ENCODE data around the gene UBXN10.

UBXN10 gene

GRCh38 chr1:20198296-20198695, 12.4 kb downstream of the UBXN10 start:
- no peak for TF ChIP-seq CTCF (IDR thresholded peaks at IDR 0.05; ENCODE audit: borderline replicate concordance, control extremely low read depth, extremely low read depth, insufficient read depth, missing control alignments)
- in situ Hi-C loops (cut with MboI; ENCODE audit: low sequenced_read_pairs, unreplicated experiment) = no loop called here
- DNase-seq (ENCODE audit: low spot score) = no peak

- no peak for DNase-seq (ENCODE audit: low spot score)
- no peak for TF ChIP-seq CTCF (IDR thresholded peaks at IDR 0.05; ENCODE audit: borderline replicate concordance, control extremely low read depth, extremely low read depth, insufficient read depth, missing control alignments)
- in situ Hi-C loops (cut with MboI; ENCODE audit: low sequenced_read_pairs, unreplicated experiment) = no loop called here
Measured at GRCh38 chr1:20198918-20199317, 13.0 kb downstream of the UBXN10 start.

DNA sequence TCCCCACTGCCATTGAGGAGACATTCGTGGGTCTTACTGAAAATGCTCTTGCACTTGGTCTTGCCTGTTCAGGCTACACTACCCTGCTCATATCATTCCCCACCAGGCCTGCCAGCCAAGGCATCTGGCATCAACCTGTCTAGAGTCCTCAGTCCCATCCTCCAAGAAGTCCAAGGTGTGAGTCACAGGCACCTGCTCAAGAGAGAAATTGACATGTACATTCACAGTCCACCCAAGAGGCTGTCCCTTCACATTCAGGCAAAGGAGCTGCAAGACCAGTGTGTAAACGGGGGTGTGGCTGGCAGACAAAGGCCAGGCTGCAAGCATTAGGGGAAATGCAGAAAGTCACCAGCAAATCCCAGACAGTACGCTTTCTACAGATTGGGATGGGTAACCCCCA, 13.5 kb downstream of the UBXN10 start:
- in situ Hi-C loops (cut with MboI; ENCODE audit: low sequenced_read_pairs, unreplicated experiment) = no loop called here
- TF ChIP-seq CTCF (IDR thresholded peaks at IDR 0.05; ENCODE audit: borderline replicate concordance, control extremely low read depth, extremely low read depth, insufficient read depth, missing control alignments) = no peak
- DNase-seq (ENCODE audit: low spot score) = no peak

DNA sequence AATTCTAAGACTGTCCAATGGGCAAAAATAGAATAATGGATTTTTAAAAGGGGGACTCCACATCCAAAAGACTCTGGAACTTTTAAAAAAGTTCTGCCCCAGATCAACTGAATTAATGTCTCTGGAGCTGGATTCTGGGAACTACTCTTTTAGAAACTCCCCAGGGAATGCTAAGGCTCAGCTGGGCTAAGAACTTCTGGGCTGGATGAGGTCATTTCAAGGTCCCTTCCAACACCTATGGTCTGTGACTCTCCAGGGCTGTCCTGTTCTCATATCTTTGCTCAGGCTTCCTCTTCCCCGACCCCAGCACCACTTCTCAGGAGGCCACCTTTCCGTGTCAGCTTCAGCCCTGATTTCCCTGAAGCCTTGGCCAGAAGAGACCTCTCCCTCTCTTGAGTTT, 13.9 kb downstream of the UBXN10 start:
- DNase-seq (ENCODE audit: low spot score) = no peak
- in situ Hi-C loops (cut with MboI; ENCODE audit: low sequenced_read_pairs, unreplicated experiment) = no loop called here
- TF ChIP-seq CTCF (IDR thresholded peaks at IDR 0.05; ENCODE audit: borderline replicate concordance, control extremely low read depth, extremely low read depth, insufficient read depth, missing control alignments) = no peak

GRCh38 chr1:20200966-20201365, 15.1 kb downstream of the UBXN10 start:
- no peak for TF ChIP-seq CTCF (IDR thresholded peaks at IDR 0.05; ENCODE audit: borderline replicate concordance, control extremely low read depth, extremely low read depth, insufficient read depth, missing control alignments)
- in situ Hi-C loops (cut with MboI; ENCODE audit: low sequenced_read_pairs, unreplicated experiment) = no loop called here
- no peak for DNase-seq (ENCODE audit: low spot score)

- no peak for DNase-seq (ENCODE audit: low spot score)
- in situ Hi-C loops (cut with MboI; ENCODE audit: low sequenced_read_pairs, unreplicated experiment) = no loop called here
- TF ChIP-seq CTCF (IDR thresholded peaks at IDR 0.05; ENCODE audit: borderline replicate concordance, control extremely low read depth, extremely low read depth, insufficient read depth, missing control alignments) = no peak
Measured at GRCh38 chr1:20202166-20202565, 16.3 kb downstream of the UBXN10 start.

GRCh38 chr1:20207546-20207945, 21.6 kb downstream of the UBXN10 start:
- DNase-seq (ENCODE audit: low spot score) = no peak
- in situ Hi-C loops (cut with MboI; ENCODE audit: low sequenced_read_pairs, unreplicated experiment) = no loop called here
- no peak for TF ChIP-seq CTCF (IDR thresholded peaks at IDR 0.05; ENCODE audit: borderline replicate concordance, control extremely low read depth, extremely low read depth, insufficient read depth, missing control alignments)

All from GM13976 (cell line).